HepG2 (cell line): Measurements from ENCODE around the gene MBNL3. TPM values are rescaled to one million over a fixed set of nuclear protein-coding genes. Genes with fewer than 3 reads are reported as not detected.
A peak's percentile ranks its signal among the peaks of the same experiment; 100 is the strongest.

ENCODE experiments used
- ATAD3A ChIP-seq: sonication (generic); formaldehyde crosslinking; IDR thresholded peaks from 2 replicates; pipeline ENCODE4 v1.4.0; 2020; ENCODE audit warnings: missing genetic modification reagents
- GATAD1 ChIP-seq: IDR thresholded peaks from 2 replicates; pipeline ENCODE4 v1.6.1; 2016; ENCODE audit warnings: missing genetic modification reagents, missing compliant biosample characterization
- KDM4B ChIP-seq: sonication (generic); formaldehyde crosslinking; IDR thresholded peaks from 2 replicates; pipeline ENCODE4 v1.4.0; 2020; ENCODE audit warnings: missing genetic modification reagents
- MXD3 ChIP-seq: IDR thresholded peaks from 2 replicates; pipeline ENCODE4 v1.6.1; 2016; ENCODE audit warnings: mild to moderate bottlenecking, missing biosample characterization, missing genetic modification reagents
- NFRKB ChIP-seq: fragments of 450-650 bp; IDR thresholded peaks from 2 replicates; pipeline ENCODE4 v1.6.1; 2017
- PRMT3 ChIP-seq: sonication (generic); formaldehyde crosslinking; IDR thresholded peaks from 2 replicates; pipeline ENCODE4 v1.8.1; 2022; ENCODE audit warnings: low read depth, mild to moderate bottlenecking, moderate library complexity, missing genetic modification reagents, borderline replicate concordance
- SNAPC2 ChIP-seq: sonication (generic); formaldehyde crosslinking; IDR thresholded peaks from 2 replicates; pipeline ENCODE4 v1.8.1; 2022; ENCODE audit warnings: mild to moderate bottlenecking, missing genetic modification reagents
- TCF7 ChIP-seq: sonication (generic); IDR thresholded peaks from 2 replicates; pipeline ENCODE4 v1.6.1; 2016; ENCODE audit warnings: antibody characterized with exemption, low read depth
- TRAFD1 ChIP-seq: sonication (generic); formaldehyde crosslinking; IDR thresholded peaks from 2 replicates; pipeline ENCODE4 v1.5.1; 2020; ENCODE audit warnings: missing genetic modification reagents, mild to moderate bottlenecking, borderline replicate concordance
- ZBTB42 ChIP-seq: sonication (generic); formaldehyde crosslinking; IDR thresholded peaks from 2 replicates; pipeline ENCODE4 v1.5.0; 2020; ENCODE audit warnings: mild to moderate bottlenecking, missing genetic modification reagents
- ZFP41 ChIP-seq: sonication (generic); formaldehyde crosslinking; IDR thresholded peaks from 2 replicates; pipeline ENCODE4 v1.4.0; 2020; ENCODE audit warnings: mild to moderate bottlenecking, missing genetic modification reagents, borderline replicate concordance
- ZNF138 ChIP-seq: sonication (generic); formaldehyde crosslinking; IDR thresholded peaks from 2 replicates; pipeline ENCODE4 v1.5.0; 2020; ENCODE audit warnings: mild to moderate bottlenecking, low read depth, missing genetic modification reagents
- ZNF17 ChIP-seq: sonication (generic); formaldehyde crosslinking; IDR thresholded peaks from 2 replicates; pipeline ENCODE4 v1.5.0; 2020; ENCODE audit warnings: mild to moderate bottlenecking, missing genetic modification reagents
- ZNF44 ChIP-seq: sonication (generic); formaldehyde crosslinking; IDR thresholded peaks from 2 replicates; pipeline ENCODE4 v1.5.1; 2020; ENCODE audit warnings: mild to moderate bottlenecking, missing genetic modification reagents
- ZNF672 ChIP-seq: sonication (generic); formaldehyde crosslinking; IDR thresholded peaks from 2 replicates; pipeline ENCODE4 v1.8.1; 2022; ENCODE audit warnings: missing genetic modification reagents
- polyA plus RNA-seq, 8 experiments: library from polyadenylated mRNA; depleted of rRNA in 3 of 8; stranded (reverse) in 7 of 8; unstranded in 1 of 8; fragments of >200 nt; fragmentation: Illumina TruSeq in 4 of 8; extraction: Trizol in 4 of 8; gene quantifications; 2 replicates each; pipeline versions ENCODE4 v1.2.1 to v1.2.3, GENCODE V29; 2011 to 2016; ENCODE audit warnings: low read depth in 4 of 8, missing spikeins in 1 of 8, mixed read lengths in 1 of 8; ENCODE audit not compliant: insufficient read depth in 1 of 8
- total RNA-seq, 5 experiments: library from RNA; depleted of rRNA; stranded (reverse); fragments of >200 nt; fragmentation: Illumina TruSeq; extraction: Trizol; gene quantifications; 2 replicates each; pipeline ENCODE4 v1.2.3, GENCODE V29; 2016; ENCODE audit warnings: low read depth in 1 of 5
- TF ChIP-seq, protein P1 (sequence below): sonication (generic); formaldehyde crosslinking; IDR thresholded peaks from 2 replicates; pipeline ENCODE4 v1.9.0; 2021; ENCODE audit warnings: missing genetic modification reagents, borderline replicate concordance
- TF ChIP-seq, protein P2 (sequence below): IDR thresholded peaks from 2 replicates; pipeline ENCODE4 v1.6.1; 2016; ENCODE audit warnings: missing compliant biosample characterization, missing genetic modification reagents, borderline replicate concordance
- TF ChIP-seq, protein P3 (sequence below): IDR thresholded peaks from 2 replicates; pipeline ENCODE4 v1.4.0; 2020; ENCODE audit warnings: mild to moderate bottlenecking, missing genetic modification reagents
- TF ChIP-seq, protein P4 (sequence below): sonication (generic); formaldehyde crosslinking; IDR thresholded peaks from 2 replicates; pipeline ENCODE4 v1.8.0; 2022; ENCODE audit warnings: missing genetic modification reagents, mild to moderate bottlenecking, moderate library complexity, borderline replicate concordance

MBNL3 gene
- total and polyA plus RNA-seq, 2 of the 13 experiments (the other 11 are each of a cell fraction or from before 2014, with no cell fraction given), result 155 to 257 TPM

DNA sequence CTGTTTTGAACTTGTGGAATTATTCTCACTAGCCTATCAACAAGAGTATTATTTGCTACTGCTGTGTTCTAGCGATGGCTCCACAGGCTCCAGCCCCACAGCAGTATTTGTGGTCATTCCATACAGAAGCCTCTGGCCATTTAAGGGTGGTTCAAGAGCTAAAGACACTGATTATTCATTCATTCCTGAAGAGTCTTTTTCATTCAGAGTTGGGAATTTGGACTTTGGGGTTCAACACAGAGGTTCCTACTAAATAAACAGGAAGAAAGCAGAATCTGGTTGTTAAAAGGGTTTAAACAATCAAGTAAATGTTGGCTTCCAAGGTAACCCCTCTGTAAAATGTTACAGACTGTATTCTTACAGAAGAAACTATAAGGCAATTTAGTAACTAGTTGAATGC is 4.3 kb upstream of the MBNL3 start (continued):
- TF ChIP-seq SNAPC2 (CRISPR knock-in tag) (no peak), PRMT3 (CRISPR knock-in tag) (no peak), ZNF672 (CRISPR knock-in tag) (no peak), TCF7 (peak; percentile 69), ZNF138 (CRISPR knock-in tag) (no peak), ZFP41 (CRISPR knock-in tag) (no peak), ZNF44 (no peak), TRAFD1 (CRISPR knock-in tag) (no peak), KDM4B (CRISPR knock-in tag) (no peak), NFRKB (no peak), MXD3 (CRISPR knock-in tag) (no peak), GATAD1 (CRISPR knock-in tag) (no peak), ATAD3A (CRISPR knock-in tag) (no peak), ZBTB42 (CRISPR knock-in tag) (no peak), ZNF17 (CRISPR knock-in tag) (no peak)
- TF ChIP-seq, protein P1, sequence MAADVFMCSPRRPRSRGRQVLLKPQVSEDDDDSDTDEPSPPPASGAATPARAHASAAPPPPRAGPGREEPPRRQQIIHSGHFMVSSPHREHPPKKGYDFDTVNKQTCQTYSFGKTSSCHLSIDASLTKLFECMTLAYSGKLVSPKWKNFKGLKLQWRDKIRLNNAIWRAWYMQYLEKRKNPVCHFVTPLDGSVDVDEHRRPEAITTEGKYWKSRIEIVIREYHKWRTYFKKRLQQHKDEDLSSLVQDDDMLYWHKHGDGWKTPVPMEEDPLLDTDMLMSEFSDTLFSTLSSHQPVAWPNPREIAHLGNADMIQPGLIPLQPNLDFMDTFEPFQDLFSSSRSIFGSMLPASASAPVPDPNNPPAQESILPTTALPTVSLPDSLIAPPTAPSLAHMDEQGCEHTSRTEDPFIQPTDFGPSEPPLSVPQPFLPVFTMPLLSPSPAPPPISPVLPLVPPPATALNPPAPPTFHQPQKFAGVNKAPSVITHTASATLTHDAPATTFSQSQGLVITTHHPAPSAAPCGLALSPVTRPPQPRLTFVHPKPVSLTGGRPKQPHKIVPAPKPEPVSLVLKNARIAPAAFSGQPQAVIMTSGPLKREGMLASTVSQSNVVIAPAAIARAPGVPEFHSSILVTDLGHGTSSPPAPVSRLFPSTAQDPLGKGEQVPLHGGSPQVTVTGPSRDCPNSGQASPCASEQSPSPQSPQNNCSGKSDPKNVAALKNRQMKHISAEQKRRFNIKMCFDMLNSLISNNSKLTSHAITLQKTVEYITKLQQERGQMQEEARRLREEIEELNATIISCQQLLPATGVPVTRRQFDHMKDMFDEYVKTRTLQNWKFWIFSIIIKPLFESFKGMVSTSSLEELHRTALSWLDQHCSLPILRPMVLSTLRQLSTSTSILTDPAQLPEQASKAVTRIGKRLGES (CRISPR knock-in tag), result no peak
- TF ChIP-seq, protein P2, sequence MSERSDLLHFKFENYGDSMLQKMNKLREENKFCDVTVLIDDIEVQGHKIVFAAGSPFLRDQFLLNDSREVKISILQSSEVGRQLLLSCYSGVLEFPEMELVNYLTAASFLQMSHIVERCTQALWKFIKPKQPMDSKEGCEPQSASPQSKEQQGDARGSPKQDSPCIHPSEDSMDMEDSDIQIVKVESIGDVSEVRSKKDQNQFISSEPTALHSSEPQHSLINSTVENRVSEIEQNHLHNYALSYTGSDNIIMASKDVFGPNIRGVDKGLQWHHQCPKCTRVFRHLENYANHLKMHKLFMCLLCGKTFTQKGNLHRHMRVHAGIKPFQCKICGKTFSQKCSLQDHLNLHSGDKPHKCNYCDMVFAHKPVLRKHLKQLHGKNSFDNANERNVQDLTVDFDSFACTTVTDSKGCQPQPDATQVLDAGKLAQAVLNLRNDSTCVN (CRISPR knock-in tag), result peak; percentile 77; the same call in 1 of the 2 replicates
- TF ChIP-seq, protein P3, sequence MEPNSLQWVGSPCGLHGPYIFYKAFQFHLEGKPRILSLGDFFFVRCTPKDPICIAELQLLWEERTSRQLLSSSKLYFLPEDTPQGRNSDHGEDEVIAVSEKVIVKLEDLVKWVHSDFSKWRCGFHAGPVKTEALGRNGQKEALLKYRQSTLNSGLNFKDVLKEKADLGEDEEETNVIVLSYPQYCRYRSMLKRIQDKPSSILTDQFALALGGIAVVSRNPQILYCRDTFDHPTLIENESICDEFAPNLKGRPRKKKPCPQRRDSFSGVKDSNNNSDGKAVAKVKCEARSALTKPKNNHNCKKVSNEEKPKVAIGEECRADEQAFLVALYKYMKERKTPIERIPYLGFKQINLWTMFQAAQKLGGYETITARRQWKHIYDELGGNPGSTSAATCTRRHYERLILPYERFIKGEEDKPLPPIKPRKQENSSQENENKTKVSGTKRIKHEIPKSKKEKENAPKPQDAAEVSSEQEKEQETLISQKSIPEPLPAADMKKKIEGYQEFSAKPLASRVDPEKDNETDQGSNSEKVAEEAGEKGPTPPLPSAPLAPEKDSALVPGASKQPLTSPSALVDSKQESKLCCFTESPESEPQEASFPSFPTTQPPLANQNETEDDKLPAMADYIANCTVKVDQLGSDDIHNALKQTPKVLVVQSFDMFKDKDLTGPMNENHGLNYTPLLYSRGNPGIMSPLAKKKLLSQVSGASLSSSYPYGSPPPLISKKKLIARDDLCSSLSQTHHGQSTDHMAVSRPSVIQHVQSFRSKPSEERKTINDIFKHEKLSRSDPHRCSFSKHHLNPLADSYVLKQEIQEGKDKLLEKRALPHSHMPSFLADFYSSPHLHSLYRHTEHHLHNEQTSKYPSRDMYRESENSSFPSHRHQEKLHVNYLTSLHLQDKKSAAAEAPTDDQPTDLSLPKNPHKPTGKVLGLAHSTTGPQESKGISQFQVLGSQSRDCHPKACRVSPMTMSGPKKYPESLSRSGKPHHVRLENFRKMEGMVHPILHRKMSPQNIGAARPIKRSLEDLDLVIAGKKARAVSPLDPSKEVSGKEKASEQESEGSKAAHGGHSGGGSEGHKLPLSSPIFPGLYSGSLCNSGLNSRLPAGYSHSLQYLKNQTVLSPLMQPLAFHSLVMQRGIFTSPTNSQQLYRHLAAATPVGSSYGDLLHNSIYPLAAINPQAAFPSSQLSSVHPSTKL, result peak; percentile 92
- TF ChIP-seq, protein P4, sequence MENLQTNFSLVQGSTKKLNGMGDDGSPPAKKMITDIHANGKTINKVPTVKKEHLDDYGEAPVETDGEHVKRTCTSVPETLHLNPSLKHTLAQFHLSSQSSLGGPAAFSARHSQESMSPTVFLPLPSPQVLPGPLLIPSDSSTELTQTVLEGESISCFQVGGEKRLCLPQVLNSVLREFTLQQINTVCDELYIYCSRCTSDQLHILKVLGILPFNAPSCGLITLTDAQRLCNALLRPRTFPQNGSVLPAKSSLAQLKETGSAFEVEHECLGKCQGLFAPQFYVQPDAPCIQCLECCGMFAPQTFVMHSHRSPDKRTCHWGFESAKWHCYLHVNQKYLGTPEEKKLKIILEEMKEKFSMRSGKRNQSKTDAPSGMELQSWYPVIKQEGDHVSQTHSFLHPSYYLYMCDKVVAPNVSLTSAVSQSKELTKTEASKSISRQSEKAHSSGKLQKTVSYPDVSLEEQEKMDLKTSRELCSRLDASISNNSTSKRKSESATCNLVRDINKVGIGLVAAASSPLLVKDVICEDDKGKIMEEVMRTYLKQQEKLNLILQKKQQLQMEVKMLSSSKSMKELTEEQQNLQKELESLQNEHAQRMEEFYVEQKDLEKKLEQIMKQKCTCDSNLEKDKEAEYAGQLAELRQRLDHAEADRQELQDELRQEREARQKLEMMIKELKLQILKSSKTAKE (CRISPR knock-in tag), result no peak; the same call in 1 of the 2 replicates
